GM18502 (cell line): ENCODE results near the gene OSBP.
"Not testable (repeated sequence)": the region's sequence is repeated elsewhere in the genome, so short reads cannot be mapped to it uniquely, and the experiment has no call there.

Source experiments
- ATAC-seq: cut with Tn5 transposase; IDR thresholded peaks from one replicate; pipeline ENCODE4 v1.9.1; 2021; ENCODE audit warnings: mild to moderate bottlenecking; ENCODE audit not compliant: unreplicated experiment, poor library complexity

Gene OSBP

GRCh38 chr11:59615637-59616395 is at the start of gene OSBP:
OSBP (minus strand) TSS chr11:59615774; CDS start chr11:59615664, 110 bp downstream.
- peak; percentile 89 for ATAC-seq

- ATAC-seq, result no peak
Measured at GRCh38 chr11:59660621-59661020, 45.0 kb upstream of the OSBP start.

GRCh38 chr11:59659981-59660380 is 44.4 kb upstream of the OSBP start:
- no peak for ATAC-seq

- no peak for ATAC-seq
Measured at GRCh38 chr11:59658036-59658435, 42.5 kb upstream of the OSBP start.

GRCh38 chr11:59654893-59655292 is 39.3 kb upstream of the OSBP start:
- no peak for ATAC-seq

GRCh38 chr11:59647245-59647980 is 31.8 kb upstream of the OSBP start:
- no peak for ATAC-seq

- no peak for ATAC-seq
Measured at GRCh38 chr11:59644528-59644927, 29.0 kb upstream of the OSBP start.

- ATAC-seq, result no peak
Measured at GRCh38 chr11:59643390-59643789, 27.8 kb upstream of the OSBP start.

- no peak for ATAC-seq
Measured at GRCh38 chr11:59641156-59641555, 25.6 kb upstream of the OSBP start.

- no peak for ATAC-seq
Measured at GRCh38 chr11:59630493-59630892, 14.9 kb upstream of the OSBP start.

GRCh38 chr11:59629996-59630395 is 14.4 kb upstream of the OSBP start:
- ATAC-seq, result no peak

GRCh38 chr11:59626969-59627368 is 11.4 kb upstream of the OSBP start:
- ATAC-seq, result not testable (repeated sequence)

GRCh38 chr11:59625703-59626102 is 10.1 kb upstream of the OSBP start:
- ATAC-seq, result no peak

- ATAC-seq, result no peak
Measured at GRCh38 chr11:59617876-59618275, 2.3 kb upstream of the OSBP start.

GRCh38 chr11:59616396-59616982 is 915 bp upstream of the OSBP start:
- no peak for ATAC-seq

GRCh38 chr11:59615120-59615636 is 396 bp downstream of the OSBP start:
- ATAC-seq, result peak; percentile 14

- ATAC-seq, result no peak
Measured at GRCh38 chr11:59614277-59615119, 1.1 kb downstream of the OSBP start.

GRCh38 chr11:59611570-59612565 is 3.7 kb downstream of the OSBP start:
- ATAC-seq, result no peak

- no peak for ATAC-seq
Measured at GRCh38 chr11:59610289-59610688, 5.3 kb downstream of the OSBP start.
